Measurements from ENCODE around the gene VAV1.

Gene VAV1

DNA sequence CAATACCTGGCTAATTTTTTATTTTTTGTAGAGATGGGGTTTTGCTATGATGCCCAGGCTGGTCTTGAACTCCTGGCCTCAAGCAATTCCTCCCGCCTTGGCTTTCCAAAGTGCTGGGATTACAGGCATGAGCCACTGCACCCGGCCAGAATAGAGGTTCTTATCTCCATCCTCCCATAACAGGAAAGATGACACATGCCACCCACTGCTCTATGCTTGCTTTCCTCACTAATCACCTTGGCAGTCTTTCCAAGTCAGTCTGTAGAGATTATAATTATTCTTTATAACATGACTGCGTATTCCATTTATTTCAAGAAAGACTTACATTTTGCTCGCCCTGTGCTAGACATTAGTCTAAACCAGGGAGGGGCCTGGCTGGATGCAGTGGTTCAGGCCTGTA lies 6.7 kb downstream of the VAV1 start:
- no peak overlapping the region for H3K27ac ChIP-seq (ENCODE audit: extremely low read depth, low read depth, low read length)
- H3K4me1 ChIP-seq (ENCODE audit: control insufficient read depth, insufficient read depth, low read length): no peaks in the 10 kb centered on the region
- ChIA-PET POLR2A (no interaction called here), CTCF (interaction anchor here (0.6 to 0.8 kb wide), 2 partner anchors 19 to 148 kb away, joined by 3 to 5 read pairs; no protein-coding TSS in a partner anchor)
- H3K9me3 ChIP-seq (ENCODE audit: control insufficient read depth, insufficient read depth, low read depth, low read length): no peaks in the 10 kb centered on the region
- H3K36me3 ChIP-seq (ENCODE audit: control insufficient read depth in 2 of 2, insufficient read depth in 1 of 2, low read length in 2 of 2): no peaks in the 10 kb centered on the region
- H3K4me3 ChIP-seq (ENCODE audit: low read depth, low read length): no peak overlapping the region
- TF ChIP-seq SP7 (tag by site-specific recombination; IDR thresholded peaks at IDR 0.05) (0 out of 2 replicates have a peak, but pooled peaks have one; percentile 18), ZFHX2 (tag by site-specific recombination; conservative IDR thresholded peaks at IDR 0.05) (0 out of 2 replicates have a peak, but pooled peaks have one; percentile 7), ZNF624 (tag by site-specific recombination; IDR thresholded peaks at IDR 0.05) (no peak)

DNA sequence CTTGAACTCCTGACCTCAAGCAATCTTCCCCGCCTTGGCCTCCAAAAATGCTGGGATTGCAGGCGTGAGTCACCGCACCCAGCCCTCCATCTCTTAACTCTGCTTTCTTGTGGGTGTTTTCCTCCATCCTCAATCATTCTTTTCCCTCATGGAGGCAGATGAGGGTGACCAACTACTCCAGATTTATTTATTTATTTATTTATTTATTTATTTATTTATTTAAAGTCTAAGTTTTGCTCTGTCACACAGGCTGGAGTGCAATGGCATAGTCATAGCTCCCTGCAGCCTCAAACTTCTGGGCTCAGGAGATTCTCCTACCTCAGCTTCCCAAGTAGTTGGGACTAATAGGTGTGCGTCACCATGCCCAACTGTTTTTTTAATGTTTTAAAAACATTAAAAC lies 14.9 kb downstream of the VAV1 start:
- no peak overlapping the region for H3K4me3 ChIP-seq (ENCODE audit: low read depth, low read length)
- no peaks in the 10 kb centered on the region for H3K36me3 ChIP-seq (ENCODE audit: control insufficient read depth in 2 of 2, insufficient read depth in 1 of 2, low read length in 2 of 2)
- no peak overlapping the region for H3K27ac ChIP-seq (ENCODE audit: extremely low read depth, low read depth, low read length)
- H3K4me1 ChIP-seq (ENCODE audit: control insufficient read depth, insufficient read depth, low read length): peaks cover 2% of the 10 kb centered on the region; the same call in 1 of the 2 replicates
- H3K9me3 ChIP-seq (ENCODE audit: control insufficient read depth, insufficient read depth, low read depth, low read length): no peaks in the 10 kb centered on the region
- CTCF ChIA-PET: no interaction called here
- POLR2A ChIA-PET: no interaction called here
- TF ChIP-seq ZNF266 (tag by site-specific recombination; IDR thresholded peaks at IDR 0.05; ENCODE audit: low read depth) (peak; percentile 47; the same call in 1 of the 2 replicates), REST (tag by site-specific recombination; IDR thresholded peaks at IDR 0.05) (0 out of 2 replicates have a peak, but pooled peaks have one; percentile 44), ZNF426 (tag by site-specific recombination; IDR thresholded peaks at IDR 0.05) (peak; percentile 68), TRIM28 (IDR thresholded peaks at IDR 0.05; ENCODE audit: borderline replicate concordance, low read length) (no peak), ZNF404 (tag by site-specific recombination; IDR thresholded peaks at IDR 0.05) (0 out of 2 replicates have a peak, but pooled peaks have one; percentile 38), ZBTB21 (tag by site-specific recombination; IDR thresholded peaks at IDR 0.05) (0 out of 2 replicates have a peak, but pooled peaks have one; percentile 18), ZNF19 (tag by site-specific recombination; IDR thresholded peaks at IDR 0.05; ENCODE audit: low read depth) (0 out of 2 replicates have a peak, but pooled peaks have one; percentile 30), SP3 (tag by site-specific recombination; IDR thresholded peaks at IDR 0.05) (no peak), ZNF792 (tag by site-specific recombination; IDR thresholded peaks at IDR 0.05) (no peak), GLIS2 (tag by site-specific recombination; IDR thresholded peaks at IDR 0.05) (no peak), ZNF629 (tag by site-specific recombination; IDR thresholded peaks at IDR 0.05) (0 out of 2 replicates have a peak, but pooled peaks have one; percentile 14), ZBTB11 (tag by site-specific recombination; conservative IDR thresholded peaks at IDR 0.05; ENCODE audit: low read depth) (peak; percentile 56), REPIN1 (tag by site-specific recombination; IDR thresholded peaks at IDR 0.05; ENCODE audit: low read depth) (no peak), ZNF433 (tag by site-specific recombination; IDR thresholded peaks at IDR 0.05; ENCODE audit: low read depth) (0 out of 2 replicates have a peak, but pooled peaks have one; percentile 36), KLF16 (tag by site-specific recombination; IDR thresholded peaks at IDR 0.05) (no peak), ZNF510 (tag by site-specific recombination; IDR thresholded peaks at IDR 0.05; ENCODE audit: insufficient replicate concordance) (peak; percentile 70), ZNF555 (tag by site-specific recombination; conservative IDR thresholded peaks at IDR 0.05) (peak; percentile 51; the same call in 1 of the 2 replicates), ZNF560 (tag by site-specific recombination; IDR thresholded peaks at IDR 0.05; ENCODE audit: borderline replicate concordance) (0 out of 2 replicates have a peak, but pooled peaks have one; percentile 40), ZNF157 (tag by site-specific recombination; IDR thresholded peaks at IDR 0.05) (no peak), ZBTB8A (tag by site-specific recombination; IDR thresholded peaks at IDR 0.05) (0 out of 2 replicates have a peak, but pooled peaks have one; percentile 39), ZNF626 (tag by site-specific recombination; IDR thresholded peaks at IDR 0.05) (no peak)
- TF ChIP-seq, protein P1, sequence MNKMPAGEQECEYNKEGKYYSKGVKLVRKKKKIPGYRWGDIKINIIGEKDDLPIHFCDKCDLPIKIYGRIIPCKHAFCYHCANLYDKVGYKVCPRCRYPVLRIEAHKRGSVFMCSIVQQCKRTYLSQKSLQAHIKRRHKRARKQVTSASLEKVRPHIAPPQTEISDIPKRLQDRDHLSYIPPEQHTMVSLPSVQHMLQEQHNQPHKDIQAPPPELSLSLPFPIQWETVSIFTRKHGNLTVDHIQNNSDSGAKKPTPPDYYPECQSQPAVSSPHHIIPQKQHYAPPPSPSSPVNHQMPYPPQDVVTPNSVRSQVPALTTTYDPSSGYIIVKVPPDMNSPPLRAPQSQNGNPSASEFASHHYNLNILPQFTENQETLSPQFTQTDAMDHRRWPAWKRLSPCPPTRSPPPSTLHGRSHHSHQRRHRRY (tag by site-specific recombination; IDR thresholded peaks at IDR 0.05): no peak

Measured in HEK293 (cell line).